ENCODE data around the gene LONP1. TPM values are rescaled to one million over a fixed set of nuclear protein-coding genes. Genes with fewer than 3 reads are reported as not detected.

The LONP1 gene
- total RNA-seq, 1 donor from 2014 or later: 98.8 TPM

- no peak for ATAC-seq (ENCODE audit: poor library complexity)
- DNase-seq: no peak
- intact Hi-C loops (cut with DNase I): no loop called here
These were observed 50.7 kb downstream of the LONP1 start for GRCh38 chr19:5669212-5669611.

GRCh38 chr19:5667751-5668271 is 52.1 kb downstream of the LONP1 start:
- DNase-seq (peak; percentile 45), ATAC-seq (ENCODE audit: poor library complexity) (no peak)
- intact Hi-C loops (cut with DNase I): no loop called here

DNA sequence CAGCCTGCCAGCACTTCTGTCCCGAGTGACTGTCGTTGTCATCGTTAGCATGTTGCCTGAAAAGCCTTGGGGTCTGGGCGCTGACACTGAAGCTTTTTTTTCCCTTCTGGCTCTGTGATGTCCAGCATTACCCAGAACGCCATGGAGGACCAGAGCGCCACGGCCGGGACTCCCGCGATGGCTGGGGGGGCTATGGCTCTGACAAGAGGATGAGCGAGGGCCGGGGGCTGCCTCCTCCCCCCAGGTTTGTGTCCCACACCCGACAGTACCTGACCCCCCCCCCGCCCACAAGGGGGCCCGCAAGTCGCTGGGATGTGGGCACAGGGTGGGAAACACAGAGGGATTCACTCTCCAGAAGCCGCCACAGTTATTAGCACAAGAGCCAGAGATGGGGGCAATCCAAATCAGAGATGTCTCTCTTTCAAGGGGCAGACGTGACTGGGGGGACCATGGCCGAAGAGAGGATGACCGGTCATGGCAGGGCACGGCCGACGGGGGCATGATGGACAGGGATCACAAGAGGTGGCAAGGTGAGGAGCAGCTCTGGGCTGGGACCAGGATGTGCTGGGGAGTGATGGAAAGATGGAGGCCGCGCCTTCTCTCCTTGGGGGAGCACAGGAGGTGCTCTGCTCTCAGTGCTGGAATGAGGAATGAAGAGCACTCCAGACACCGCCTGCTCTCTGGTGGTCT is 52.9 kb downstream of the LONP1 start:
- no peak for ATAC-seq (ENCODE audit: poor library complexity)
- DNase-seq: peak; percentile 33
- intact Hi-C loops (cut with DNase I): no loop called here

DNA sequence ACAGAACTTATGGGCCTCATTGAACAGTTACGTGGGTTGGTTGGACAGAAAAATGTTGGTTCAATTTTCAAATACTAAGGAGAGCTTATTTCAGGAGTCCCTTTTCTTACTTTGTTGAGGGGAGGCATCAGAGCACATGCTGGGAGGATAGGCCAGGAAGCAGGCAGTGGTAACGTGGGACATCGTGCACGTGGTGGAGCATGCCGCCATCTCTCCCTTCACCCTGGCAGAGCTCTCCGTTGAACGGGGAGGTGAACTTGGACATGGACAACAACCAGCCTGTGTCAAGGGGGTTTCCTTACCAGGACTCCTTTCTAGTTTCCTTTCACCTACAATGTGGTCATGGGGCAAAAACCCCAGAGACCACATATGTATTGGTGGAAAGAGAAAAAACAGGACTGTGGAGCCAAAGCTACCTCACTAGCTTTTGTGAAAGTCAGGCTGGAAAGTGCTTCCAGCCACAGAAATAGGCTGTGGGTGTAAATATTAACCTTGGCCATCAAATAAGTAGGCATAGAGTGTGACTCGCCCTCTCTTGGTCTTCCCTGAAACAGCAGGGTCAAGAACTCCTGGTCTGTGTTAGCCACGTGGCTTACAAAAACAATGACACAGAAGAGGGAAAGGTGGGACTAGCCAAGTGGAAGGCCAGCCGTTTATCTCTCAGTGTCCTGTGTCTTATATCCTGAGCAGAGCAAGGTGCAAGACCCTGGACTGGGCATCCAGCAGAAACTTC is 54.0 kb downstream of the LONP1 start:
- DNase-seq (no peak), ATAC-seq (ENCODE audit: poor library complexity) (no peak)
- intact Hi-C loops (cut with DNase I): no loop called here

DNA sequence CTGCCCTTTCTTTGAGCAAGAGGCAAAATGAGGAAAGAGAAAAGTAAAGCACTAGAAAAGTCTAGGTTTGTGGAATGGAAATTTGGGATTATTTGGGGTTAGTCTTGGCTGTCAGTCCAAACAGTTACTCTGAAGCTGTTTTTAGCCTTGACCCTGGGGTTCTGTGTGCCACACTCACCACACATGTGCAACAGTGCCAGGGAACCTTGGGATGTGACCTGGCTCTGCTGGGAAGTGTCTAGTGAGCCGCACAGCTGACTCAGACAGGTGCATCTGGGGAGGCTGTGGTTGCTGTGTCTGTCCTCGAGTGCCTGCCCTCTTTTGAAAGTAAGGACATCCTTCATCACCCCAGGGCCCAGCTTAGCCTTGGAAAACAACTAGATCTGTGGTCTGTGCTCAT is 55.4 kb downstream of the LONP1 start:
- intact Hi-C loops (cut with DNase I): no loop called here
- DNase-seq (no peak), ATAC-seq (ENCODE audit: poor library complexity) (no peak)

GRCh38 chr19:5663904-5664303 is 56.0 kb downstream of the LONP1 start:
- no peak for DNase-seq
- no peak for ATAC-seq (ENCODE audit: poor library complexity)
- intact Hi-C loops (cut with DNase I): no loop called here

DNA sequence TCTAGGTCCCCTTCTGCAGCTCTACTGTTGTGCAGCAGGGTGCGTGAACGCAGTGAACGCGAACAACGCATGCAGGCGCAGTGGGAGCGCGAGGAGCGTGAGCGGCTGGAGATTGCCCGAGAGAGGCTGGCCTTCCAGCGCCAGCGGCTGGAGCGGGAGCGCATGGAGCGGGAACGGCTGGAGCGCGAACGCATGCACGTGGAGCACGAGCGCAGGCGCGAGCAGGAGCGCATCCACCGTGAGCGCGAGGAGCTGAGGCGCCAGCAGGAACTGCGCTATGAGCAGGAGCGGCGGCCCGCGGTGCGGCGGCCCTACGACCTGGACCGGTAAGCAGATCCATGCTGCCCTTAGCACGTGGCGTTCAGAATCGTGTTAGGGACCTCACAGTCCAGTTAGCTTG is 58.5 kb downstream of the LONP1 start:
- DNase-seq (no peak), ATAC-seq (ENCODE audit: poor library complexity) (no peak)
- intact Hi-C loops (cut with DNase I): no loop called here

DNA sequence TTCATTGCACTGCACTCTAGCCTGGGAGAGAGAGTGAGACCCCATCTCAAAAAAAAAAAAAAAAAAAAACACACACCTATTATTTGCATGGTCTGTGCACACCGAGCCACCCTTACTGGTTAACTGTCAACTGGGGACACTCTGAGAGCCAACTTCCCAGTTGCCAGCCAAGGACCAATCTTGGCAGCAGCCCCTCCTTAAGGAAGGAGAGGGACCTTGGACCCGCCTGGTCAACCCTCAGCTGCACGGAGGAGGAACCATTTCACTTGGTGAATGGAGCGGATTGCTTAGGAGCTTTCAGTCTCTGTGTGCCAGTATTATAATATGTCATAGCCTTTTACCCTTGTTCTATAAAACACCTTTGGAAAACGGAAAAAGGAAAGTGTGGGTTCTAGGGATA is 64.5 kb downstream of the LONP1 start:
- DNase-seq: no peak
- intact Hi-C loops (cut with DNase I): no loop called here
- no peak for ATAC-seq (ENCODE audit: poor library complexity)

DNA sequence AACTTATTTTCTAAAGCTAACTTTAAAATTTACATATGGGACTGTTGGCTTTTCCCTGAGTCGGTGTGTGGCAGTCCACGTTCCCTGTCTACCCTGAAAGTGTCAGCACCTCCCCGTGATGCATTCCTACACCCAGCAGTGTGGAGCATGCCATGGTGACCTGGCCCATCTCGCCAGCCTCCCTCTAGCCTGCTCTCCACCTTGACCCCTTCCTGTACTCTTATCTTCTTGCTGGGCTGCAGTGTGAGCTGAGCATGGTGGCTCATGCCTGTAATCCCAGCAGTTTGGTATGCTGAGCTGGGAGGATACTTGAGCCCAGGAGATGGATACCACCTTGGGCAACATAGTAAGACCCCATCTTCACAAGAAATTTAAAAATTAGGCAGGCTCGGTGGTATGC is 65.0 kb downstream of the LONP1 start:
- intact Hi-C loops (cut with DNase I): no loop called here
- DNase-seq (no peak), ATAC-seq (ENCODE audit: poor library complexity) (no peak)

DNA sequence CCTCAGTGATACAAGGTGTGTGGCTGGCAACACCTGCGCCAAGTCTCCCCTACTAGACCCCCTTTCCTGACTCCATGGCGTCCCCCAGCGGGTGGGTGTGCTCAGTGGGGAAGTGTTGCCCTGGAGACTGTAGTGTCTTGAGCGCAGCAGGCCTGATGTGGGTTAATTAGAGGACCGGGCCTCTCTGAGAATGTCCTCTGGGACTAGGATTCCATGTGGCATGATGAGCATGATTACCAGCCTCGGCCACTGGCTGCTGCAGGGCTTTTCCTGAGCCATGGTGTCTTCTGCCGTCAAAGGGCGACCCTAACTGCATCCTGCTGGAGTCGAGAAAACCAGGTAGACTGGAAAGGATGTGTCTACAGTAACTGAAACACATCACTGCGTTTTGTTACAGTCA is 67.7 kb downstream of the LONP1 start:
- intact Hi-C loops (cut with DNase I): no loop called here
- DNase-seq (no peak), ATAC-seq (ENCODE audit: poor library complexity) (no peak)

DNA sequence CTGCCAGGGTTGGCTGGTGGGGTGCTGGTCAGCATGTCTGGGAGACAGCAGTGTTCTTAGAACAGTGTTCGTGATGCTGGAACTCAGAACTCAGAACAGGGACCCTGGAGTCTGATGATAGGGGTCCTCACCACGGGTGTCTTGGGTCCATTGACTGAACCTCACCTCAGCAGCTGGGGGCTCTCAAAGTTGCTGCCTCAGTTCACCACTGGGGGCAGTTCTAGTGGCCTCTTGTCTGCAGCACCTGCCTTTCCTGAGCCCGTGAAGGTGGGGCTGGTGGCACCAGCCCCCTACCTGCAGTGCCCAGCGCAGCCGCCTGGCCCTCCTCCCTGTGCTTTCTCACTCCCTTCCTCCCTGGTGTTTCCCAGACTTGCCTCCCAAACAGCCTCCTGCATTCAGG is 68.6 kb downstream of the LONP1 start:
- intact Hi-C loops (cut with DNase I): no loop called here
- ATAC-seq (ENCODE audit: poor library complexity) (no peak), DNase-seq (no peak)

- ATAC-seq (ENCODE audit: poor library complexity) (no peak), DNase-seq (no peak)
- intact Hi-C loops (cut with DNase I): no loop called here
These were observed 71.5 kb downstream of the LONP1 start for GRCh38 chr19:5648464-5648863.

DNA sequence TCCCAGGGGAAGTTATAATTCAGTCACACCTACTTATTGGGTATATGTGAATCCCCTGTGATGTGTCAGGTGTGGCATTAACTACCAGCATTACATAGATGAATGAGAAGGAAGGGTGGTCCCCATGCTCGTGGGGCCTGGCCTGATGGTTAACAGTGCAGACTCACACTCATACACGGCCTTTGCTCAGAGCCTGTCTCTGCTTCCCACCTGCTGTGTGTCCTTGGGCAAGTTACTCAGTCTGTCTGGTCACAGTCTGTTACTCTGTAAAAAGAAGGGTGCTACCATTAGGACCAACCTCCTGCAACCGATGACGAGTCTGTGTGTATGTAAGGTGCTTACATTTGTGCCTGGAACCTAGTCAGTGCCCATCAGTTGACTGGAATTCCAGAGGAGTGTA is 73.2 kb downstream of the LONP1 start:
- intact Hi-C loops (cut with DNase I): no loop called here
- ATAC-seq (ENCODE audit: poor library complexity) (no peak), DNase-seq (no peak)

- no peak for ATAC-seq (ENCODE audit: poor library complexity)
- DNase-seq: no peak
- intact Hi-C loops (cut with DNase I): no loop called here
These were observed 74.5 kb downstream of the LONP1 start for GRCh38 chr19:5645409-5645808.

- ATAC-seq (ENCODE audit: poor library complexity): no peak
- no peak for DNase-seq
- intact Hi-C loops (cut with DNase I): no loop called here
These were observed 75.9 kb downstream of the LONP1 start for GRCh38 chr19:5644037-5644436.

- intact Hi-C loops (cut with DNase I): no loop called here
- DNase-seq (no peak), ATAC-seq (ENCODE audit: poor library complexity) (no peak)
These were observed 76.9 kb downstream of the LONP1 start for GRCh38 chr19:5643060-5643459.

DNA sequence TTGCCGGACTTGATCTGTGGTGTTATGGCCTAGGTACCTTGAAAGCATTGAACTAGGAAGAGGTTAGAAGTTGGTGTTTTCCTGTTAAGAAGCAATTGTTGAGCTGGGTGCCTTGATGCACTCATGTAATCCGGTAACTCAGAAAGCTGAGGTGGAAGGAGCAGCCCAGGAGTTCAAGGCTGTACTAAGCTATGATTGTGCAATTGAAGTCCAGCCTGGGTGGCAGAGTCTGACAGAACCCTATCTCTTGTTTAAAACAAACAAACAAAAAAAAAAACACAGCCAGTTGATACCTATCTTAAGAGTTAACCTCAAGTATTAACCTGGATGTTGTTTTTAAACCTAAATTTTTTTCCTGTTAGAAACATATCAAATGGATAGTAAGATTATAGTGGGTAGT is 77.7 kb downstream of the LONP1 start:
- DNase-seq (no peak), ATAC-seq (ENCODE audit: poor library complexity) (no peak)
- intact Hi-C loops (cut with DNase I): no loop called here

Measured in Right ventricle myocardium superior (tissue), 1 donor.